ENCODE data around the gene MOXD1. TPM values are rescaled to one million over a fixed set of nuclear protein-coding genes. Genes with fewer than 3 reads are reported as not detected.

MOXD1 gene
- total and polyA plus RNA-seq, 2 of the 8 experiments (the other 6 are each of a cell fraction or from before 2014, with no cell fraction given) = 1.6 to 3.5 TPM

DNA sequence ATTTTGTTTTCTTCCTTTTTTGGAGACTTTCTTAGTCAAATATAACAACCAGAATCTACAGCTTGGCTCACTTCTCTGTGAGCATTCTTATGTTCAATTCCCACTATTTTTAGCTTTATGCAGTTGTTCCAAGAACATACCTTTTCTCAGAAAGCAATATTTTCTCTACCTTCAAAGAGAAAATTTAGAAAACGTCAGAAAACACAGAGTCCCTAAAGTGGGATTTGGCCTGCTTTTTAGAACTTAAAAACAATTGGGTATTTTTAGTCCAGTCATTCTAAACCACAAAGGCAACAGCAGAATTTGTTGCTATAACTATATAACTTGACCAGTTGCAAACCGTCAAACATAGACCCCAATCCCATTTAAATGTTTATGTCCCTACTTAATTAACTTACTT lies 133.1 kb downstream of the MOXD1 start:
- no peak overlapping the region for H3K4ac ChIP-seq (replicated peaks; ENCODE audit: insufficient read length, low read depth, low read length)
- H3K4me1 ChIP-seq (replicated peaks in 1 of 4; ENCODE audit: control insufficient read depth in 3 of 4, insufficient read depth in 4 of 4, low read length in 3 of 4) = no peaks in the 10 kb centered on the region
- H3K14ac ChIP-seq (ENCODE audit: insufficient read length) = no peak overlapping the region
- H3K23ac ChIP-seq (ENCODE audit: insufficient read length) = no peak overlapping the region
- no peak overlapping the region for H2AK5ac ChIP-seq (ENCODE audit: low read depth, low read length)
- H3K18ac ChIP-seq (ENCODE audit: extremely low read depth, low read length) = no peak overlapping the region
- 76% methylated on average over 2 of the region's 2 CpGs; no CpG with 5 or more reads in 1 of the 2 experiments for WGBS, 2 experiments (ENCODE audit: extremely low coverage in 1 of 2, insufficient coverage in 1 of 2, insufficient read length in 1 of 2, insufficient replicate concordance in 2 of 2, low coverage in 1 of 2, low lambda C conversion rate in 2 of 2, missing lambda C conversion rate in 1 of 2)
- FAIRE-seq (no peak), DNase-seq (ENCODE audit: low read depth in 1 of 2, low spot score in 2 of 2) (no peak)
- no peaks in the 10 kb centered on the region for H3K27me3 ChIP-seq (replicated peaks in 1 of 4; ENCODE audit: control insufficient read depth in 3 of 4, extremely low read depth in 1 of 4, insufficient read depth in 3 of 4, low read length in 3 of 4)
- H3K9ac ChIP-seq (replicated peaks in 1 of 4; ENCODE audit: extremely low read depth in 1 of 4, low read depth in 3 of 4, low read length in 3 of 4) = no peak overlapping the region
- no peak overlapping the region for H2BK20ac ChIP-seq (ENCODE audit: low read length)
- no peak overlapping the region for H3K4me3 ChIP-seq (ENCODE audit: extremely low read depth in 1 of 4, insufficient read depth in 2 of 4, low read depth in 3 of 4, low read length in 4 of 4)
- no peak overlapping the region for H2AFZ ChIP-seq (ENCODE audit: low read length)
- no peaks in the 10 kb centered on the region for H3K79me2 ChIP-seq (ENCODE audit: control insufficient read depth in 1 of 2, insufficient read depth in 2 of 2, low read length in 2 of 2)
- no peak overlapping the region for H2BK120ac ChIP-seq (replicated peaks; ENCODE audit: low read depth, low read length)
- no peak overlapping the region for H3K56ac ChIP-seq (replicated peaks; ENCODE audit: insufficient read length, low read depth, low read length)
- H4K8ac ChIP-seq (ENCODE audit: extremely low read depth, insufficient read depth, low read length) = no peak overlapping the region
- H3K79me1 ChIP-seq (ENCODE audit: low read depth, low read length) = no peaks in the 10 kb centered on the region
- H3K4me2 ChIP-seq (ENCODE audit: insufficient read depth in 1 of 2, low read depth in 2 of 2, low read length in 2 of 2) = no peak overlapping the region
- no peak overlapping the region for H4K91ac ChIP-seq (replicated peaks; ENCODE audit: insufficient read length, low read length)
- H3K23me2 ChIP-seq (ENCODE audit: low read depth, low read length) = no peaks in the 10 kb centered on the region
- H3K27ac ChIP-seq (ENCODE audit: low read depth, low read length) = no peak overlapping the region
- no peak overlapping the region for H4K5ac ChIP-seq (ENCODE audit: insufficient read length, low read depth, low read length)
- CTCF ChIA-PET (ENCODE audit: partially characterized antibody) = interaction anchor here (0.6 to 7.6 kb wide), 6 partner anchors 10 to 228 kb away, joined by 3 to 74 read pairs (median 10); no protein-coding TSS in a partner anchor
- no peak overlapping the region for H2BK15ac ChIP-seq (ENCODE audit: low read length)
- no peaks in the 10 kb centered on the region for H3K36me3 ChIP-seq (ENCODE audit: control insufficient read depth in 2 of 4, insufficient read depth in 4 of 4, low read length in 3 of 4)
- no peaks in the 10 kb centered on the region for H4K20me1 ChIP-seq (replicated peaks in 1 of 2; ENCODE audit: control insufficient read depth in 1 of 2, insufficient read depth in 2 of 2, low read length in 2 of 2)
- no peaks in the 10 kb centered on the region for H3K9me3 ChIP-seq (ENCODE audit: insufficient read depth in 2 of 2, low read depth in 1 of 2, low read length in 1 of 2)
- POLR2A ChIA-PET (ENCODE audit: partially characterized antibody) = interaction anchor here (0.7 kb wide), 1 partner anchor 14 kb away, joined by 3 read pairs; no protein-coding TSS in a partner anchor
- H2BK5ac ChIP-seq (ENCODE audit: low read depth, low read length) = no peak overlapping the region
- no peak overlapping the region for H2BK12ac ChIP-seq (ENCODE audit: low read depth, low read length)
- no peak for TF ChIP-seq RAD21 (IDR thresholded peaks at IDR 0.05 in 1 of 2, conservative IDR thresholded peaks at IDR 0.05 in 1 of 2; ENCODE audit: low read depth in 2 of 2, low read length in 2 of 2)
- no peak for TF ChIP-seq JUN (IDR thresholded peaks at IDR 0.05; ENCODE audit: low read depth, low read length)
- TF ChIP-seq RBBP5 (IDR thresholded peaks at IDR 0.05; ENCODE audit: borderline replicate concordance, low read depth, low read length) = no peak
- TF ChIP-seq SP1 (IDR thresholded peaks at IDR 0.05; ENCODE audit: low read depth, low read length) = no peak
- TF ChIP-seq EP300 (IDR thresholded peaks at IDR 0.05; ENCODE audit: borderline replicate concordance in 1 of 2, low read depth in 2 of 2, low read length in 2 of 2) = no peak
- no peak for TF ChIP-seq MAFK (IDR thresholded peaks at IDR 0.05; ENCODE audit: low read depth, low read length)
- no peak for TF ChIP-seq TAF7 (optimal IDR thresholded peaks at IDR 0.05; ENCODE audit: borderline replicate concordance, low read depth, low read length)
- TF ChIP-seq TCF12 (IDR thresholded peaks at IDR 0.05; ENCODE audit: low read depth, low read length) = no peak
- no peak for TF ChIP-seq POLR2A (IDR thresholded peaks at IDR 0.05; ENCODE audit: control extremely low read depth in 1 of 2, low read depth in 2 of 2, low read length in 2 of 2)
- TF ChIP-seq, protein P1, sequence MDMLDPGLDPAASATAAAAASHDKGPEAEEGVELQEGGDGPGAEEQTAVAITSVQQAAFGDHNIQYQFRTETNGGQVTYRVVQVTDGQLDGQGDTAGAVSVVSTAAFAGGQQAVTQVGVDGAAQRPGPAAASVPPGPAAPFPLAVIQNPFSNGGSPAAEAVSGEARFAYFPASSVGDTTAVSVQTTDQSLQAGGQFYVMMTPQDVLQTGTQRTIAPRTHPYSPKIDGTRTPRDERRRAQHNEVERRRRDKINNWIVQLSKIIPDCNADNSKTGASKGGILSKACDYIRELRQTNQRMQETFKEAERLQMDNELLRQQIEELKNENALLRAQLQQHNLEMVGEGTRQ (IDR thresholded peaks at IDR 0.05; ENCODE audit: low read length) = no peak
- TF ChIP-seq HDAC6 (IDR thresholded peaks at IDR 0.05; ENCODE audit: low read depth, low read length) = no peak
- TF ChIP-seq BACH1 (IDR thresholded peaks at IDR 0.05; ENCODE audit: low read length) = no peak
- no peak for TF ChIP-seq TAF1 (IDR thresholded peaks at IDR 0.05; ENCODE audit: low read depth, low read length)
